Coronary artery (tissue), 2 donors: Measurements from ENCODE around the gene NCOA6.

ENCODE experiments used
- DNase-seq: peaks from one replicate; pipeline ENCODE4 v3.0.0-alpha.2; 2017; ENCODE audit warnings: low spot score
- H3K27ac ChIP-seq, 2 donors: fragments of 200-600 bp; sonication (generic); one replicate each; pipeline ENCODE4 v1.5.1; 2016 to 2019
- H3K4me3 ChIP-seq: fragments of 200-600 bp; sonication (generic); 2 replicates; pipeline ENCODE4 v1.5.1; 2016; ENCODE audit warnings: mild to moderate bottlenecking, moderate library complexity
- TF ChIP-seq, protein P1 (sequence below): fragments of 200-600 bp; sonication (generic); IDR thresholded peaks from one replicate; pipeline ENCODE4 v1.5.1; 2019; ENCODE audit warnings: antibody characterized with exemption

NCOA6 gene

DNA sequence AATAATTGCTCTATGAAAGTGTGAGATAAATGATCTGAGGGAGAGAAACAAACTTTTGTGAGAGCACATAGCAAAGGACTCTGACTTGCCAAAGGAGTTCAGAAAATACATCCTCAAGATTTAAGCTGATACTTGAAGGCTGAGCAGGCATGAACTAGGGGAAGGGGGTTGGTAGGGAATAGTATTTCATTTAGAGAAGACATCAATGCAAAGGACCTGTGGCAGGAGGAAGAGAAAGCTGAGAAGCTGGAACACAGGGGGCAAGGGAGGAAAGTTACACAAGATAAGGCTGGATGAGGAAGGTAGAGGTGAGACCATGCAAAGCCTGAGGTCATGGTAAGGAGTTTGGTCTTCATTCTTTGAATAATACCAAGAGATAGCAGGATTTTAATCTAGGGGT, 50.6 kb downstream of the NCOA6 start:
- Histone ChIP-seq H3K27ac (no peak overlapping the region), H3K4me3 (no peak overlapping the region)
- DNase-seq: no peak
- TF ChIP-seq, protein P1, sequence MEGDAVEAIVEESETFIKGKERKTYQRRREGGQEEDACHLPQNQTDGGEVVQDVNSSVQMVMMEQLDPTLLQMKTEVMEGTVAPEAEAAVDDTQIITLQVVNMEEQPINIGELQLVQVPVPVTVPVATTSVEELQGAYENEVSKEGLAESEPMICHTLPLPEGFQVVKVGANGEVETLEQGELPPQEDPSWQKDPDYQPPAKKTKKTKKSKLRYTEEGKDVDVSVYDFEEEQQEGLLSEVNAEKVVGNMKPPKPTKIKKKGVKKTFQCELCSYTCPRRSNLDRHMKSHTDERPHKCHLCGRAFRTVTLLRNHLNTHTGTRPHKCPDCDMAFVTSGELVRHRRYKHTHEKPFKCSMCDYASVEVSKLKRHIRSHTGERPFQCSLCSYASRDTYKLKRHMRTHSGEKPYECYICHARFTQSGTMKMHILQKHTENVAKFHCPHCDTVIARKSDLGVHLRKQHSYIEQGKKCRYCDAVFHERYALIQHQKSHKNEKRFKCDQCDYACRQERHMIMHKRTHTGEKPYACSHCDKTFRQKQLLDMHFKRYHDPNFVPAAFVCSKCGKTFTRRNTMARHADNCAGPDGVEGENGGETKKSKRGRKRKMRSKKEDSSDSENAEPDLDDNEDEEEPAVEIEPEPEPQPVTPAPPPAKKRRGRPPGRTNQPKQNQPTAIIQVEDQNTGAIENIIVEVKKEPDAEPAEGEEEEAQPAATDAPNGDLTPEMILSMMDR: no peak

DNA sequence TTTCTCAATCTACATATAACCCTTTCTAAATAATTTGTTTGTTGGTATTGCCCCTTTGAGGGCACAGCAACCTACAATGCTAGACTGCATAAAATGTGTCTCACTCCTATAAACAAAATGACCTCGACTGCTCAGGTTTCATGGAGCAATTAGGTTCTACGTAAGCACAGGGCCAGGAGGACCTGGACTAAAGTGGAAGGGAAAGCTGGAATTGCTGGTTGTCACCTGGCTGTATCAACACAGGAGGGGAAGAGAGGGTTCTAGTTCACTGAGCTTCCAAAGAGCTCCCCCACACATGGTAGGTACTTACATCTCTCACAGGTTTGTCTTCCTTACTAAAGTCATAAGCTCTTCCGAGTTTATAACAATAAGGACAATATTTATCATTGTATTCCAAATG, 51.0 kb downstream of the NCOA6 start:
- Histone ChIP-seq H3K27ac (no peak overlapping the region), H3K4me3 (no peak overlapping the region)
- DNase-seq: no peak
- TF ChIP-seq, protein P1: no peak

DNA sequence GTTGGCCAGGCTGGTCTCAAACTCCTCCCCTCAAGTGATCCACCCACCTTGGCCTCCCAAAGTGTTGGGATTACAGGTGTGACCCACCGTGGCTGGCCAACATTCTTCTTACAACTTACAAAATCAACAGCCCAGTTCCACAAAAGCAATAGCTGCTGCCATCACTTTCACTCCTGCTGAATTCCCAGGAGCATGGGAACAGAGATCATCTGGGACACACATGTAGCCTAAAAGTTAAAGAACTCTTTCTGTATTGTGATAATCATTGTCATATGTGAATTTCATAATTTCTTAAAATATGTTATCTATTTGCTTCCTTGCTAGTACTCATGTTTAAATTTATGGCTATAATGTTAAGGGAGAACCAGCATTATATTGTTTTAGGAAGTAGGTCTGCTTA, 51.7 kb downstream of the NCOA6 start:
- H3K27ac ChIP-seq: no peak overlapping the region
- DNase-seq: no peak
- H3K4me3 ChIP-seq: no peak overlapping the region
- TF ChIP-seq, protein P1: no peak

DNA sequence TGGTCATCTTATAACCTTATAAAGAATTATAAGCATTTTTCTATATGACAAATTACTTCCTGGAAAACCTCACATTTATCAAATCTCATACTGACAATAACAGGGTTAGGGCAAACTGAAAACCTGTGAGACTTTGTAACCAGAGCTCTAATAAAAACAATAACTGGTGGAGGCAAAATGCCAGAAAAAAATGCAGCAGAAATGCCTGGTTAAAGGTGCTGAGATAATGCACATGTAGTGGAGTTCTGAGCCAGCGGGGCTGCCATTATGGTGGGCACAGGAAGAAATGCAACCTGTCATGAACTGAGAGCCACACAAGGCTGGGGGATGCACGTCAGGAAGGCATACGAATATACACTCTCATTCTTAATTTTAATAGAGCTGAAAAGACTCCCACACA, 53.0 kb downstream of the NCOA6 start:
- DNase-seq: no peak
- H3K27ac ChIP-seq: no peak overlapping the region
- no peak overlapping the region for H3K4me3 ChIP-seq
- TF ChIP-seq, protein P1: no peak

DNA sequence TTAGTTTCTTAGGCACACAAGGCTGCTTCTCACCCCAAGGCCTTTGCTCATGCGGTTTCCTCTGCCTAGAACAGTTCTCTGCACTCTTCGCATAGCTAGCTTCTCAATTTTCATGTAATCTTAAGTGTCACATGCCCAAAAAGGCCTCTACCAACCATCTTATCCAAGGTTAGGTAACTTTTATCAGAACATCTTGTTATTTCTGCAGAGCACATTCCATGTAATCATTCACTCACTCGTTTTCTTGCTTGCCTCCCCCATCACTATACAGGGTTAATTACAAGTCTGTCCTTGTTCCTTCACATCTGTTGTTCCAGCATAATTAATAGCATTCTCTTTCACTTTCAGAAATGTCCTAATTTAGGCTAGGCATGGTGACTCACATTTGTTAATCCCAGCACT, 53.8 kb downstream of the NCOA6 start:
- no peak overlapping the region for H3K4me3 ChIP-seq
- TF ChIP-seq, protein P1: no peak
- DNase-seq: no peak
- no peak overlapping the region for H3K27ac ChIP-seq

DNA sequence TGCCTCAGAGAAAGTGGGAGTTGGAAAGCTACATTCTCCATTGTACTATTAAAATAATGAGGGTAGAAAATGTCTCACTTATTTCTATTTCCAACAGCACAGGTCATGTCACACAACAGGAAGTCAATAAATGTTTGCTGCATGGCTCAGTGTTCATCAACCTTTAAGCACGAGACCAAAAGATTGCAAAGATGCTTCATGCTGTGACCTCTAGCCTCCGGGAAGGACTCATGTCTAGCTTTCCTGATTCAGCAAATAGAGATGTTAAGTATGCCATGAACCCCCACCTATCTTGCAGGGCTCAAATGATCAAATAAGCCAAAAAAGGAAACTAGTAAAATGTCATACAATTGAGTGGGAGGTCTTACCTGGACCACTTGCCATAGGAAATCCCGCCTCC, 57.4 kb downstream of the NCOA6 start:
- Histone ChIP-seq H3K27ac (no peak overlapping the region), H3K4me3 (no peak overlapping the region)
- TF ChIP-seq, protein P1: no peak
- DNase-seq: no peak

DNA sequence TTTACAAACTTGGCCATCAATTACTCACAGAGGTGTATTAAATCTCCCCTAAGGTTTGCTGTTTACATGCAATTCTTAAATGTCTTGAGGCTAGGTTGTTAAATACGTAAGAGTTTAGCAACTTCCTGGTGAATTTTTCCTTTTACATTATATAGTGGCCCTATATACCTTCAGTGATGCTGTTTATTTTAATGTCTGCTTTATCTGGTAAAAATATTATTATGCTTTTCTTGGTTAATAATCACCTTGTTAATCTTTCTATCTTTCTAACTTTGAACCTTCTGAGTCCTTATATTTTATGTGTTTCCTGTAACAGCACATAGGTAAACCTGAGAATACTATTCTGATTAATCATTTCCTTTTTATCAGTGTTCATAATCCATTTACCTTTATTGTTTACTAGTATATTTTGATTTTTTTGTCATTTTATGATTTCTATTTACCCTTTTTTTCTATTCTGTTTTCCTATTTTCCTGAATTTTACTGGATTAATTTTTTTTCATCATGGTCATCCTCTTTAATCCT, 63.4 kb downstream of the NCOA6 start:
- TF ChIP-seq, protein P1: no peak
- no peak overlapping the region for H3K4me3 ChIP-seq
- DNase-seq: no peak
- no peak overlapping the region for H3K27ac ChIP-seq
